Measurements from ENCODE around the gene TCERG1.

TCERG1 gene

DNA sequence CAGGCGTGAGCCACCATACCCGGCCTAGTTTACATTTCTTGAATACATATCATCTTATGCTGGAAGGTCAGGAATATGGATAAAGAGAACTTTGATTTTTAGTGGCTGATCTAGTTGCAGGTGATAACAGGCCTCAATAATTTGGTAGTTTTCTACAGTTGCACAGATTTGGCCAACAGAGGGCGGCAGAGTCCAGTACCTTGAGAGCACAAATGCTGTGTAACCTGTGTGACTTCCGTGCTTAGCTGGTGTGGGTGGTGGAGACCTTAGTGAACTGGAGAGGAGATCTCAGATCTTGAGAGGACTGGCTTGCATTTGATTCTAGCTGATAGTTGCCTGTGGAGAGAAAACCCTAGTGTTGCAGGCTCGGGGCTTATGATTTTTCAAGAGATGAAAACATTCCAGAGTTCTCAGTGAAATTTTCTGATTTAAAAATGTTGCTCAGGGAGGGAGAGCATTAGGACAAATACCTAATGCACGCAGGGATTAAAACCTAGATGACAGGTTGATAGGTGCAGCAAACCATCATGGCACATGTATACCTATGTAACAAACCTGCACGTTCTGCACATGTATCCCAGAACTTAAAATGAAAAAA, 86.2 kb downstream of the TCERG1 start:
- Histone ChIP-seq H3K9me3 (ENCODE audit: insufficient read depth, low read length) (no peaks in the 10 kb centered on the region), H3K27ac (ENCODE audit: low read length) (no peak overlapping the region), H3K9ac (ENCODE audit: low read length) (no peak overlapping the region), H3K79me2 (ENCODE audit: low read length) (no peaks in the 10 kb centered on the region), H2AFZ (ENCODE audit: low read depth, low read length) (peak overlapping the region; percentile 96), H4K20me1 (ENCODE audit: insufficient read depth, low read length) (no peaks in the 10 kb centered on the region), H3K4me3 (ENCODE audit: low read length) (no peak overlapping the region), H3K4me2 (ENCODE audit: low read length) (peak overlapping the region; percentile 43), H3K36me3 (replicated peaks; ENCODE audit: low read depth, low read length) (no peaks in the 10 kb centered on the region), H3K4me1 (ENCODE audit: low read length) (peaks cover 8% of the 10 kb centered on the region; the same call in 1 of the 2 replicates), H3K27me3 (ENCODE audit: low read depth, low read length) (no peaks in the 10 kb centered on the region)
- TF ChIP-seq EZH2phosphoT487 (IDR thresholded peaks at IDR 0.05; ENCODE audit: low read depth) (no peak), CTCF (IDR thresholded peaks at IDR 0.05; ENCODE audit: low read depth, low read length) (peak; percentile 72)

- H3K27ac ChIP-seq (ENCODE audit: low read length) = no peak overlapping the region
- H3K4me2 ChIP-seq (ENCODE audit: low read length) = no peak overlapping the region
- no peak overlapping the region for H3K9ac ChIP-seq (ENCODE audit: low read length)
- no peaks in the 10 kb centered on the region for H3K27me3 ChIP-seq (ENCODE audit: low read depth, low read length)
- H4K20me1 ChIP-seq (ENCODE audit: insufficient read depth, low read length) = no peaks in the 10 kb centered on the region
- no peaks in the 10 kb centered on the region for H3K36me3 ChIP-seq (replicated peaks; ENCODE audit: low read depth, low read length)
- no peaks in the 10 kb centered on the region for H3K9me3 ChIP-seq (ENCODE audit: insufficient read depth, low read length)
- H2AFZ ChIP-seq (ENCODE audit: low read depth, low read length) = no peak overlapping the region
- TF ChIP-seq CTCF (IDR thresholded peaks at IDR 0.05; ENCODE audit: low read depth, low read length) (no peak), EZH2phosphoT487 (IDR thresholded peaks at IDR 0.05; ENCODE audit: low read depth) (no peak)
- no peaks in the 10 kb centered on the region for H3K79me2 ChIP-seq (ENCODE audit: low read length)
- no peak overlapping the region for H3K4me3 ChIP-seq (ENCODE audit: low read length)
- H3K4me1 ChIP-seq (ENCODE audit: low read length) = peaks cover 8% of the 10 kb centered on the region; the same call in 1 of the 2 replicates
These were observed 86.7 kb downstream of the TCERG1 start for GRCh38 chr5:146533882-146534281.

- Histone ChIP-seq H3K36me3 (replicated peaks; ENCODE audit: low read depth, low read length) (no peaks in the 10 kb centered on the region), H3K9ac (ENCODE audit: low read length) (no peak overlapping the region), H2AFZ (ENCODE audit: low read depth, low read length) (no peak overlapping the region), H3K9me3 (ENCODE audit: insufficient read depth, low read length) (no peaks in the 10 kb centered on the region), H3K4me1 (ENCODE audit: low read length) (0 out of 2 replicates have a peak, but pooled peaks cover under 1% of the 10 kb centered on the region), H3K27ac (ENCODE audit: low read length) (no peak overlapping the region), H3K27me3 (ENCODE audit: low read depth, low read length) (no peaks in the 10 kb centered on the region), H4K20me1 (ENCODE audit: insufficient read depth, low read length) (no peaks in the 10 kb centered on the region), H3K79me2 (ENCODE audit: low read length) (no peaks in the 10 kb centered on the region), H3K4me2 (ENCODE audit: low read length) (no peak overlapping the region), H3K4me3 (ENCODE audit: low read length) (no peak overlapping the region)
- TF ChIP-seq EZH2phosphoT487 (IDR thresholded peaks at IDR 0.05; ENCODE audit: low read depth) (no peak), CTCF (IDR thresholded peaks at IDR 0.05; ENCODE audit: low read depth, low read length) (no peak)
These were observed 91.3 kb downstream of the TCERG1 start for GRCh38 chr5:146538432-146538831.

DNA sequence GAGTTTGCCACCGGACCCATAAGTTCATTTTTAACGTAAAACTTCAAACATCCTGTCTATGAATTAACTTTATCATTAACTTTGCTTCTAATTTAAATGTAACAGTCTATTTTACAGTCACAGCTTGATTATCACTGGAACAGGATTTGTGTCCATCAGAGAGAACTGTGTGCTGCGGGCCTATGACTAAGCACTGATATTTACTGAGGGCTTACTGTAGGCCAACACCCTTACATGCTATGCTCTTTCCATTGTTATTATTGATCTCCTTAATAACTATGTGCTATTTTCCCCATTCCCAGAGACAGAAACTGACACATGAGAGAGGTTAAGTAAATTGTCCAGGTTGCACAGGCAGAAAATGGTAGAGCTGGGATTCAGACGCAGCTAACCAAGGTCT, 92.8 kb downstream of the TCERG1 start:
- no peak for TF ChIP-seq EZH2phosphoT487 (IDR thresholded peaks at IDR 0.05; ENCODE audit: low read depth)
- no peak for TF ChIP-seq CTCF (IDR thresholded peaks at IDR 0.05; ENCODE audit: low read depth, low read length)
- Histone ChIP-seq H3K27me3 (ENCODE audit: low read depth, low read length) (no peaks in the 10 kb centered on the region), H2AFZ (ENCODE audit: low read depth, low read length) (no peak overlapping the region), H3K4me1 (ENCODE audit: low read length) (no peaks in the 10 kb centered on the region), H3K27ac (ENCODE audit: low read length) (no peak overlapping the region), H4K20me1 (ENCODE audit: insufficient read depth, low read length) (no peaks in the 10 kb centered on the region), H3K4me2 (ENCODE audit: low read length) (no peak overlapping the region), H3K4me3 (ENCODE audit: low read length) (no peak overlapping the region), H3K9me3 (ENCODE audit: insufficient read depth, low read length) (no peaks in the 10 kb centered on the region), H3K79me2 (ENCODE audit: low read length) (no peaks in the 10 kb centered on the region), H3K36me3 (replicated peaks; ENCODE audit: low read depth, low read length) (no peaks in the 10 kb centered on the region), H3K9ac (ENCODE audit: low read length) (no peak overlapping the region)

All from OCI-LY3 (cell line).